ES-I3 (cell line): ENCODE data around the gene STAT4.

Source experiments
- H3K36me3 ChIP-seq: 2 replicates; pipeline ENCODE4 v1.6.1; 2013; ENCODE audit warnings: mild to moderate bottlenecking, low read length, control low read depth, moderate library complexity; ENCODE audit not compliant: insufficient read depth
- H3K4me1 ChIP-seq: 2 replicates; pipeline ENCODE4 v1.6.1; 2013; ENCODE audit warnings: mild to moderate bottlenecking, control low read depth, low read length; ENCODE audit not compliant: insufficient read depth
- H3K9ac ChIP-seq: 2 replicates; pipeline ENCODE4 v1.6.1; 2013; ENCODE audit warnings: low read depth, mild to moderate bottlenecking, low read length, moderate library complexity
- H3K9me3 ChIP-seq: 2 replicates; pipeline ENCODE4 v1.6.1; 2013; ENCODE audit warnings: mild to moderate bottlenecking, low read length, moderate library complexity; ENCODE audit not compliant: control insufficient read depth, insufficient read depth

STAT4 gene

GRCh38 chr2:191065785-191066184 is 85.0 kb downstream of the STAT4 start:
- H3K4me1 ChIP-seq: no peaks in the 10 kb centered on the region
- H3K9ac ChIP-seq: no peak overlapping the region
- H3K36me3 ChIP-seq: no peaks in the 10 kb centered on the region
- H3K9me3 ChIP-seq: no peaks in the 10 kb centered on the region

GRCh38 chr2:191064590-191064989 is 86.2 kb downstream of the STAT4 start:
- no peak overlapping the region for H3K9ac ChIP-seq
- H3K9me3 ChIP-seq: no peaks in the 10 kb centered on the region
- no peaks in the 10 kb centered on the region for H3K4me1 ChIP-seq
- H3K36me3 ChIP-seq: no peaks in the 10 kb centered on the region

- no peak overlapping the region for H3K9ac ChIP-seq
- no peaks in the 10 kb centered on the region for H3K4me1 ChIP-seq
These were observed 87.2 kb downstream of the STAT4 start for GRCh38 chr2:191063584-191063983.

GRCh38 chr2:191061381-191061980 is 89.3 kb downstream of the STAT4 start:
- no peaks in the 10 kb centered on the region for H3K4me1 ChIP-seq
- no peaks in the 10 kb centered on the region for H3K36me3 ChIP-seq
- H3K9ac ChIP-seq: no peak overlapping the region
- H3K9me3 ChIP-seq: no peaks in the 10 kb centered on the region

More at GRCh38 chr2:191063584-191063983, 87.2 kb downstream of the STAT4 start:
- Histone ChIP-seq H3K9me3 (no peaks in the 10 kb centered on the region), H3K36me3 (no peaks in the 10 kb centered on the region)

GRCh38 chr2:191059308-191059707 is 91.5 kb downstream of the STAT4 start:
- Histone ChIP-seq H3K9me3 (no peaks in the 10 kb centered on the region), H3K36me3 (no peaks in the 10 kb centered on the region), H3K9ac (no peak overlapping the region), H3K4me1 (no peaks in the 10 kb centered on the region)

GRCh38 chr2:191056228-191056627 is 94.6 kb downstream of the STAT4 start:
- Histone ChIP-seq H3K4me1 (no peaks in the 10 kb centered on the region), H3K36me3 (no peaks in the 10 kb centered on the region), H3K9me3 (no peaks in the 10 kb centered on the region), H3K9ac (no peak overlapping the region)

- Histone ChIP-seq H3K9ac (no peak overlapping the region), H3K36me3 (no peaks in the 10 kb centered on the region), H3K4me1 (peaks cover 4% of the 10 kb centered on the region; the same call in 1 of the 2 replicates), H3K9me3 (no peaks in the 10 kb centered on the region)
These were observed 97.5 kb downstream of the STAT4 start for GRCh38 chr2:191053256-191053655.

GRCh38 chr2:191051825-191052778 is 98.7 kb downstream of the STAT4 start:
- Histone ChIP-seq H3K9me3 (no peaks in the 10 kb centered on the region), H3K9ac (no peak overlapping the region), H3K36me3 (no peaks in the 10 kb centered on the region), H3K4me1 (peaks cover 4% of the 10 kb centered on the region; the same call in 1 of the 2 replicates)

- H3K9me3 ChIP-seq: no peaks in the 10 kb centered on the region
- no peaks in the 10 kb centered on the region for H3K36me3 ChIP-seq
- H3K9ac ChIP-seq: no peak overlapping the region
- peaks cover 4% of the 10 kb centered on the region; the same call in 1 of the 2 replicates for H3K4me1 ChIP-seq
These were observed 99.6 kb downstream of the STAT4 start for GRCh38 chr2:191051177-191051576.

GRCh38 chr2:191050640-191050987 is 100.2 kb downstream of the STAT4 start:
- Histone ChIP-seq H3K9ac (no peak overlapping the region), H3K4me1 (peaks cover 4% of the 10 kb centered on the region; the same call in 1 of the 2 replicates), H3K9me3 (no peaks in the 10 kb centered on the region), H3K36me3 (no peaks in the 10 kb centered on the region)

- no peaks in the 10 kb centered on the region for H3K9me3 ChIP-seq
- no peaks in the 10 kb centered on the region for H3K36me3 ChIP-seq
- H3K4me1 ChIP-seq: peaks cover 4% of the 10 kb centered on the region; the same call in 1 of the 2 replicates
- H3K9ac ChIP-seq: no peak overlapping the region
These were observed 100.8 kb downstream of the STAT4 start for GRCh38 chr2:191049728-191050639.

GRCh38 chr2:191048073-191048472 is 102.7 kb downstream of the STAT4 start:
- H3K9me3 ChIP-seq: no peaks in the 10 kb centered on the region

GRCh38 chr2:191045141-191045540 is 105.7 kb downstream of the STAT4 start:
- Histone ChIP-seq H3K36me3 (no peaks in the 10 kb centered on the region), H3K4me1 (peaks cover 7% of the 10 kb centered on the region), H3K9ac (no peak overlapping the region), H3K9me3 (no peaks in the 10 kb centered on the region)

More at GRCh38 chr2:191048073-191048472, 102.7 kb downstream of the STAT4 start:
- Histone ChIP-seq H3K9ac (no peak overlapping the region), H3K4me1 (peaks cover 4% of the 10 kb centered on the region; the same call in 1 of the 2 replicates), H3K36me3 (no peaks in the 10 kb centered on the region)

- no peaks in the 10 kb centered on the region for H3K9me3 ChIP-seq
- no peak overlapping the region for H3K9ac ChIP-seq
- no peaks in the 10 kb centered on the region for H3K36me3 ChIP-seq
- H3K4me1 ChIP-seq: peaks cover 5% of the 10 kb centered on the region
These were observed 107.4 kb downstream of the STAT4 start for GRCh38 chr2:191043438-191043837.
